ENCODE data around the gene NINL.
"Not testable (repeated sequence)": the region's sequence is repeated elsewhere in the genome, so short reads cannot be mapped to it uniquely, and the experiment has no call there.

The NINL gene

DNA sequence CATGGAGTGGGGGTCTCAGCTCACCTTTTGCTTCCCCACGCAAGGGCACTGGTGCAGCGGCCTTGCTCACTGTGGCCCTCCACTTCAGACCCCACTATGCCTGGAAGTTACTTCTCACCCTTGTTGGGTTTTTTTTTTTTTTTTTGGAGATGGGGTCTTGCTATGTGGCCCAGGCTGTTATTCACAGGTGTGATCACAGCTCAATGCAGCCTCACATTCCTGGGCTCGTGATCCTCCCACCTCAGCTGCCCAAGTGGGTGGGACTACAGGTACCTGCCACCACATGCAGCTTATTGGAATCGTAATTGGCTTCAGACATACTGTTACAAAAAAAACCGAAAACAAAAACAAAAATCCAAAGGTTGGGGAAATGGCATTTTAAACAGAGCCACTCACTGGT, 32.4 kb downstream of the NINL start:
- no peak for DNase-seq (ENCODE audit: low read depth in 2 of 2)

DNA sequence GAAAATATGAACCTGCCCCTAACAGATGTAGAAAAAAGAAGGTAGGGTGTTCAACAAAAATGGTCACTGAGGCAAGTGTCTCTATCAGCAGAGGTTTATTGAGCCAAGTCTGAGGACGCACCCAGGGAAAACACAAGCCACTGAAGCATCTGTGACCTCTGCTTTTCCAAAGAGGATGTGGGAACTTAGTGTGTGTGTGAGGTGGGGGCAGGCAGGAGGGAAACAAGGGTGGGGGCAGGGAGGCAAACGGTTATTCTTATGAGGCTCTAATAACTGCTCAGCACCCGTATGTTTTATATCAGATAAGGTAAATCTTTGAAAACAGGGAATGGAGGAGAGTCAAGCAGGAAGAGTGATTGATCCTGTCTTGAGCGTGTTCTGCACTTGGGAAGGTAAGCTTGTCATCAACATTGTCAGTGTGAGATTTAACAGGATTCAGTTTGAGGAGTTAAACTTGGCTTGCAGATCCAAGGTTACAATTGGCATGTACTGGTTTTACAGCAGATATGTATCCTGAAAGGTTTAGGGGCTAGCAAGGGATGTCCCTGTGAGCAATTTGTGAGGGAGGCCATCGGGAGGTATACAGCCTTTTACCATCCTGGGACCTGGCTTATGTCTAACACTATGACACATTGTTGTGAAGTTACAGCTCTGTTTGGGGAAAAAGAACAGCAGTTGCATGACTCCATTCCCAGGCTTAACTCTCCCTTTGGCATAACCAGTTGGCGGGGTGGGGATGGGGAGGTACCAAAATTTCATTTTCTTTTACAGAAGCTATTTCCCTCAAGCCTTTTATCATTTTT, 33.7 kb downstream of the NINL start:
- no peak for DNase-seq (ENCODE audit: low read depth in 2 of 2)

DNA sequence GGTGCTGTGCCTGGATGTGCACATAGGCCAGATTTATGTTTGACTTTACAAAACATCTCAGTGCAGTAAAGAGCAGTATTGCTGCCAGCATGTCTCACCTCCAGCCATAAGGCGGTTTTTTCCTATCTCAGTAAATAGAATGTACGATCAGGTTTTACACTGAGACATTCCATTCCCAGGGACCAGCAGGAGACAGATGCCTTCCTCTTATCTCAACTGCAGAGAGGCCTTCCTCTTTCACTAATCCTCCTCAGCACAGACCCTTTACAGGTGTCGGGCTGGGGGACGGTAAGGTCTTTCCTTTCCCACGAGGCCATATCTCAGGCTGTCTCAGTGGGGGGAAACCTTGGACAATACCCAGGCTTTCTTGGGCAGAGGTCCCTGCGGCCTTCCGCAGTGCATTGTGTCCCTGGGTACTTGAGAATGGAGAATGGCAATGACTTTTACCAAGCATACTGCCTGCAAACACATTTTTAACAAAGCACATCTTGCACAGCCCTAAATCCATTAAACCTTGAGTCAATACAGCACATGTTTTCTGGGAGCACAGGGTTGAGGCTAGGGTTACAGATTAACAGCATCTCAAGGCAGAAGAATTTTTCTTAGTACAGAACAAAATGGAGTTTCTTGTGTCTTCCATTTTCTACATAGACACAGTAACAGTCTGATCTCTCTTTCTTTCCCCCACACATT, 34.5 kb downstream of the NINL start:
- not testable (repeated sequence) for DNase-seq (ENCODE audit: low read depth in 2 of 2)

DNA sequence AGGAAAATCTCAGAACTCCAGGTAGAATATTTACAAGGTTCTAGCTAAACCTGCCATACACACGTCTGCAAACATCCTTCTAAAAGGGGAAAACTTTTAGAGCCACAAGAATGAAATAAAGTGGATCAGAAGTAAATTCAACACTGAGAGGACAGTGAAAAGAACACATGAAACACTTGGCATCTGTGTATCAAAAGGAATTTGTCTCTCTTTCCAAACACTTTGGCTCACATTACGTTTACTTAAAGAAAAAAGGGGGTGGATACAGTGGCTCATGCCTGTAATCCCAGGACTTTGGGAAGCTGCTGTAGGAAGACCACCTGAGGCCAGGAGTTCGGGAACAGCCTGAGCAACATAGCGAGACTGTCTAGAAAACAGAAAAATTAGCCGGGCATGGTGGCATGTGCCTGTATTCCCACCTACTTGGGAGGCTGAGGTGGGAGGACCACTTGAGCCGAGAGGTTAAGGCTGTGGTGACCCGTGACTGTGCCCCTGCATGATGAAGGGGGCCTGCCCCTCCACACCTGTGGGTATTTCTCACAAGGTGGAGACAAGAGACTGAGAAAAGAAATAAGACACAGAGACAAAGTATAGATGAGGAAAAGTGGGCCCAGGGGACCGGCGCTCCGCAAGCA, 35.4 kb downstream of the NINL start:
- no peak for DNase-seq (ENCODE audit: low read depth in 2 of 2)

DNA sequence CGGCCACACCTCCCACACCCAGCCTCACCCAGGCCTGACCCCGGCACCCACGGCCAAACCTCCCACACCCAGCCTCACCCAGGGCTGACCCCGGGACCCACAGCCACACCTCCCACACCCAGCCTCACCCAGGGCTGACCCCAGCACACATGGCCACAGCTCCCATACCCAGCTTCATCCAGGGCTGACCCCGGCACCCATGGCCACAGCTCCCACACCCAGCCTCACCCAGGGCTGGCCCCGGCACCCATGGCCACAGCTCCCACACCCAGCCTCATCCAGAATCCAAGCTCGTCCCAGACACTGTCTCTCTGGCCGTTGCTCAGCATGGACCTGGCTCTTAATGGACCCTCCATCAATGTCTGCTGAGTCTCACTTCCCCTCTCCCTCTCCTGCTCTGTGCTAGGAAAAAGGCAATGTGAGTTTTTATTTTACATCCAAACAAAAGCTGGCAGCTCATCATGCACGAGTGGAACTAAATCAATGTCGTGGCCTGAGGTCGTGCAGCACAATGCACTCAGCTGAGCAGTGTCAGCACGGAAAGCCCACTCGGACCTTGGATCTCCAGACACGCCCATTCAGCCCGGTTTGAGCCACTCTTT, 36.1 kb downstream of the NINL start:
- DNase-seq (ENCODE audit: low read depth in 2 of 2): no peak

DNA sequence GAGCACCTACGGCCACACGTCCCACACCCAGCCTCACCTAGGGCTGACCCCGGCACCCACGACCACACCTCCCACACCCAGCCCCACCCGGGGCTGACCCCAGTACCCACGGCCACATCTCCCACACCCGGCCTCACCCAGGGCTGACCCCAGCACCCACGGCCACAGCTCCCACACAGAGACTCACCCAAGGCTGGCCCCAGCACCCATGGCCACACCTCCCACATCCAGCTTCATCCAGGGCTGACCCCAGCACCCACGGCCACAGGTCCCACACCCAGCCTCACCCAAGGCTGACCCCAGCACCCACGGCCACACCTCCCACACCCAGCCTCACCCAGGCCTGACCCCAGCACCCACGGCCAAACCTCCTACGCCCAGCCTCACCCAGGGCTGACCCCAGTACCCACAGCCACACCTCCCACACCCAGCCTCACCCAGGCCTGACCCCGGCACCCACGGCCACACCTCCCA, 36.7 kb downstream of the NINL start:
- no peak for DNase-seq (ENCODE audit: low read depth in 2 of 2)

DNA sequence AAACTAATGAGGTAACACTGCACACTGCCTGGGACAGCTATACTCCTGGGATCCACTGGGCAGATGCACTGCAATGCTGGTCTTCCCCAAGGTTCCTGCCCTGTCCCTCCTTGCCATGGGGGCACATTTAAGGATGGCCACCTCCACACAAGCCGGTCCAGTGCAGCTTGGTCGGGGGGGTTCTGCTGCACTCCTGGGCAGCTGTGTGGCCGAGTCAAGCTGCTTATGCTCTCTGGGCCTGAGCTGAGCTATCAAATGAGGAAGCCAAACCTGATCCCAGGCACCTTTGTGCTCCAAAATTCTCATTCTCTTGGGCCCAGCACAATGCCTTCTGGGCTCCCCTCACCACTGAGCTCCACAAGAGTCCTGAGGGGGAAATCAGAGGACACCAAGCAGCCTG, 37.3 kb downstream of the NINL start:
- no peak for DNase-seq (ENCODE audit: low read depth in 2 of 2)

DNA sequence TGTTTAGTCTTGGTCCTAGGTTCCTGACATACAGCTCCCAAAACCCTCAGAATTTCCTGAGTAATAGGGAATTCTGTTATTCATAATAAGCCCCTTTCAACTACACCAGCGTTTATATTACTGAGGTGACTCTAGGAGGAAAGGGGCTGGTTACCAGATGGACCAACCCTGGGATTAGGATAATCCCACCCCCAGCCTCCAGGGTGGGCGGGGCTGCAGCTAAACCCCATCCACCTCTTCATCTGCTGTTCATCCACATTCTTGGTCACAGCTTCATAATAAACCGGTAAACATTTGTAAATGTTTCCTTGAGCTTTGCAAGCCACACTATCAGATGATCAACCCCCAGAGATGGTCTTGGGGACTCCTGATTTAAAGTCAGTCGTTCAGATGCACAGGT, 38.3 kb downstream of the NINL start:
- DNase-seq (ENCODE audit: low read depth in 2 of 2): no peak

DNA sequence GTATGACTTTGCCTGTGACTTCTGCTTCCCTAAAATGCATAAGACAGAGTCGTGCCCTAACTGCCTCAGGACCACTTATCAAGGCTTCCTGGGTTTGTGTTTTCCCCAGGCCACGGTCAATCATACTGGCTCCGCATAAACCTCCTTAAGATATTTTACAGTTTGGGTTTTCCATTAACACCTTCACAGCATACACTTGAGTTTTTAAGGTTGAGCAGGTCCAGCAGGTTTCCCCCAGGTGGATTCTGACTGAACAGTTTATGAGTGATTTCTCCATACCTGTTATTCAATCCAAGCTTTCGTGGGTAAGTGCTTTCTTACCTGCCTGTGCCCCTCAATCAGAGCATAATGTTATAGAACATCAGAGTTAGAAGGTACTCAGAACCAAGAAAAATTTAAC, 39.3 kb downstream of the NINL start:
- no peak for DNase-seq (ENCODE audit: low read depth in 2 of 2)

DNA sequence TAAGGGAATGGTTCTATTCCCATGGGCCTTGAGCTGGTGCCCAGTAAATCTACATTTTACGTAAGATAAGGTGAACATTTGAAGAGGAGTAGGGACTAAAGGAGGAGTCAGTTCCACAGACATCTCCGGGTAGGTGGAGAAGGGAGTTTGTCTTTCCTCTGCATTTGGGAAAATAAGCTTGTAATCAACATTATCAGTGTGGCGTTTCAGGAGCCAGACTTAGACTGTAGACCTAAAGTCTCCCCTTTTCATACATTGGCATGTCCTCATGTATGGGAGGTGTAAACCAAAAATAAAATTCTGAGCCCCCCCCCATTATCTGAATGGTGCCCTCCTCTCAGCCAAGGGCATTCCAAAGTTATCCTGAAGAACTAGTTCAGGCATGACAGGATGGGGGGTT, 40.2 kb downstream of the NINL start:
- DNase-seq (ENCODE audit: low read depth in 2 of 2): no peak

DNA sequence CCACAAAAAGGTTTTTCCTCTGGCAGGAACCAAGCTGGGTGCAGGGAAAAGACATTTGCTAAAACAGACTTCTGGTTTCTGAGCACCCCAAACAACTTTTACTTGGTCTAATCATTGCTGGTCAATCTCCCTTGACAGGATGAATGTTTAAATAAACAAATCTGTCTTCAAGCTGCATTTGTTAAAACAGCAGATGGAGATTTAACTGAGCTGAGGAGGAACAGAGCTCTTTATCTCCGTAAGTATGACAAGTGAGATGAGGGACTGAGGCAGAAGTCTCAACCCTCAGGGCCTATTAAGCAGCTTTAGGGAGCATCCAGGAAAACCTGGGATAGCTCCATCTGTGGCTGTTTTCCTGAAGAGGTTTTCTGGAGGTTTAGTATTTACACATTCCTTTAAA, 40.6 kb downstream of the NINL start:
- DNase-seq (ENCODE audit: low read depth in 2 of 2): no peak

DNA sequence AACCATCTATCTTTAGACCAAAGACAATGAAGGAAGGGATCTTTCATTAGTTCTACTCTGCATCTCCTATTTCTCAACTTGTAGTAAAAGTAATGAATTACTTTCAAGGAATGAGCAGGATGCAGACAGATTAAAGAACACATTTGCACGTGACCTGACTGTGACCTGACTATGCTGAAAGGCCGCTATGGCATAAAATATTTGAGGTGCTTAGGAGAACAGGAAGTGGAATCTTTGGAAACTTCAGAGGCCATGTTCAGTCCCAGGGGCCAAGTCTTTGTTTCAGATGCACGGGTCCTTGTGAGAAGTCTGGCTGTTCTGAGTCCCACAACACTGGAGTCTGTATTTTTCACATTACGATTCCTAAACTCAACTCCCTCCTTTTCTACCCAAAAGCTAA, 41.0 kb downstream of the NINL start:
- DNase-seq (ENCODE audit: low read depth in 2 of 2): no peak

DNA sequence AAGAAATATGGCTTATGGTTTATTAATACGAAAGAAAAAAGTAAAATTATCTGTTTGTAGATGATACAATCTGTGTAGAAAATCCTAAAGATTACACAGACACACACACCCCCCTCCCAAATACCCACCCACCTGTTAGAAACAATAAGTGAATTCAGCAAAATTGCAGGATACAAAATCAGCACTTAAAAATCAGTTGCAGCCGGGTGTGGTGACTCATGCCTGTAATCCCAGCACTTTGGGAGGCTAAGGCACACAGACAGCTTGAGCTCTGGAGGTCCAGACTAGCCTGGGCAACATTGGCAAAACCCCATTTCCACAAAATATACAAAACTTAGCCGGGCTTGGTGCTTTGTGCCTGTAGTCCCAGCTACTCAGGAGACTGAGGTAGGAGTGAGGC, 42.3 kb downstream of the NINL start:
- DNase-seq (ENCODE audit: low read depth in 2 of 2): no peak

DNA sequence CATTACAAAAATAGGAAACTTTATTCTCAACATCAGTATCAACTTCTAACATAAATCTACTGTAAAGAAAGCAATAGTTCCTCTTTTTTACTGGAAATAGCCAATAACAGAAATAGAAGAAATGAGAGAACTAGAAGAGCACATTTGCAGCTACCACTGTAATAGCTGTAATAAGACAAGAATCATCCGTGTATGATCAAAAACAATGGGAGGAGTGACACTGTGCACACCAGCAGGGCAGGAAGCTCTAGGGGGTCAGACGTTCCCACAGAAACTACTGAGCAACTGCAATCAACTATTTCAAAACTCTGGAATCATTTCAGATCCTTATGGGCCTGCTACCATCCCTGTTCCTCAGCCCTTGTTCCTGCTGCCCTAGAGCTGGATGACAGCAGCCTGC, 43.7 kb downstream of the NINL start:
- no peak for DNase-seq (ENCODE audit: low read depth in 2 of 2)

DNA sequence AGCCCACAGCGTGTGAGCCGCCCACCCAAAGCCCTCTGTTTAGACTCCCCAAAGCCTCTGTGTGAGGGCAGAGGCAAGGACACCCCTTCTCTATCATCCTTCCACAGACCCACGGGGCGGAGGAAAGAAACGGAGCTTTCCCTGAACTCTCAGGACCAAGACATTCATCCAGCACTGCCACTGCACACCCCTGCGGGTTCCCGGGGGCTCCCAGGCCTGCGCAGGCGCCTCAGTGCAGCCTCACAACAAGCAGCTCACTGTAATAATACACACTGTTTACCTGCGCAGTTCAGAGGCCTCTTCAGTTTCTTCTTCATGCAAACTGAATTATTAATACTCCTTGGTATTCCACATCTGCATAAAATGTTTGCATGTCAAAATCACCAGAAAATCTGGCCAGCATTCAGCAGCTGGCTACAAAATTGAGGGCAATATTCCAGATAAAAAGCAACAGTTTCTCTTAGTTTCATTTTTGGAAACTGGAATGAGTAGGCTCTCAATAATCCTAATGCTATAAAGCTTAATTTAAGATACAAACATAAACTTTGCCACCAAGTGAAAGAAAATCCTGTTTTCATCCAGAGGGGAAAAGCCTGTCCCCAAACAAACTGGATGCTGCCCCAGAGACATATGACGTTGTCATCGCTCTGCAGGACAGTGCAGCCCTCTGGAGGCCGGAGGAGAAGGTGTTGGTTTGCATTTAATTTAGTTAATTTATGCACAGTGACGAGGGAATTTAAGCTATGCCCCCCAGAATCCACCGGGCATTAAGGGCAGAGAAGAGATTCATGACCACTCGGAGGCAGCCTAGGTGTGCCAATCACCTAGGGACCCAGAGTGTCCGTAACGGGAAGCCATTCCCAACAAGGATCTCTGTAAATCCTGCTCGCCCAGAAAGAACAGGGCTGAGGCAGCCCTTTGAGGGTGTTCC, 45.3 kb downstream of the NINL start:
- no peak for DNase-seq (ENCODE audit: low read depth in 2 of 2)

DNA sequence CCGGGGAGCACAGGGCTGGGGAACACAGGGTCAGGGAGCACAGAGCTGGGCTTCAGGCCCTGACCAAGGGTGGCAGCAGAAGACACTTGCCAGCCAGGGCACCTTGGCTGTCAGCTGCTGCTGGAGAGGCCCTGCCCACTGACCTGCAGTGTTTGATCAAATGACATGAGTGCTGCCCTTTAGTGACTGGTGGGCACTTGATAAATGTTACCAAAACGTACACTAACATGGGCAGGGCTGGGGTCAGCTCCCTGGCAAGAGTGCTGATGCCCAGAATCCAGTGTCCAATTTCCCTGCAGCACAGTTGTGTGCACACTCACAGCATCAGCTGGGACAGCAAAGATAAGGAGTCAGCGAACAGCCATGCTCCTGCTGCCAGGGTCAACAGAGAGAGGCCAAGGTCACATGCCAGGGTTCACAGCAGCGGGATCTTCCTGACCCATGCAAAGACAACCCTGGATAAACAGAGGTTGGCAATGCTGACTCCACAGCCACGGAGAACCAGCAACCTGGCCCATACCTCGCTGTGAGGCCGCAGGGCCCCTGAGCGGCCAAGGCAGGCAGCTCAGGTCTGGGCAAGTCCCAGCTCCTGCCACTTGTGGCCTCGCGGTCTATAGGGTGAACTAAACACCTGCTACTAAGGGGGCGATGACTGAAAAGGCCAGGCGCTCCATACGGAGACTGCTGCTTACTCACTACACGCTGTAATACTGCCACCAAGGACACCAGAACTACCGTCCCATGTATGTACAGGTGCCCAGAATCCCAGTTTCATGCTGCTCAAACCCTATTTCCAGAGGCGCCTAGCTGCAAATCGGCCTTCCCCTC, 46.3 kb downstream of the NINL start:
- no peak for DNase-seq (ENCODE audit: low read depth in 2 of 2)

DNA sequence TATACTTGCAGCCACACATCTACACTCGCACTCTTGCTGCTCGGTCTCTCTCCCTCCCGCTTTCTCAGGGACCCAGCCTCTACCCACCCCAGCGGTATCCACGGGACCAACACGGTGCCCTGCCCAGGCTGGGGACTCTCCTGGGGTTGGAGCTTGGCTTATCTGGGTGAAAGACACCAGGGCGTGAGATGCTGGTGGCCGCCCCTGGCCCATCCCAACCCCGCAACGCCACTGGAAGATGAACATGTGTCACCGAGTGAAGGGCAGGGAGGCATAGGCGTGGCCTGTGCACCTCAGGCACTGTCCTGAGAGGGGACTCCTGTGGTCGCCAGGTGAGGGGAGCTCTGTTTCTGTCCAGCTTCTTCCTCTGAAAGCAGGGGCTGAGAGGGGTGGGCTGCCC, 47.4 kb downstream of the NINL start:
- no peak for DNase-seq (ENCODE audit: low read depth in 2 of 2)

DNA sequence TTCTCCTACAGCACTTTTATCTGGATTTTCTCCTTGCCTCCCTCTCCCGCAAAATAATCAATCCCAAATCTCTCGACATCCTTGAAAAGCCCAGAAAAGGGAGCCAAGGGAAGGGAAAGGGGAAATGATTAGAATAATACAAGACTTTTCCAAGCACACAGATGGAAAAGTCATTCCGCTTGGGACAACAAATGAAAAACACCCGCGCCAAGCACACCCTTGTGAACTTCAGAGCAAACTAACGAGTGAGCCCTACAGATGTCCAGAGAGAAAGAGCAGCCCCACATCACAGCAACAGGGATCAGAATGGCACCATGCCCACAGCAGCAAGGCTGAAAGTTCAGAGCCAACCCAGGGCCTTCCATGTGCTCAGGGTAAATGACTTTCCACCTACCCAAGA, 49.6 kb downstream of the NINL start:
- DNase-seq (ENCODE audit: low read depth in 2 of 2): no peak

DNA sequence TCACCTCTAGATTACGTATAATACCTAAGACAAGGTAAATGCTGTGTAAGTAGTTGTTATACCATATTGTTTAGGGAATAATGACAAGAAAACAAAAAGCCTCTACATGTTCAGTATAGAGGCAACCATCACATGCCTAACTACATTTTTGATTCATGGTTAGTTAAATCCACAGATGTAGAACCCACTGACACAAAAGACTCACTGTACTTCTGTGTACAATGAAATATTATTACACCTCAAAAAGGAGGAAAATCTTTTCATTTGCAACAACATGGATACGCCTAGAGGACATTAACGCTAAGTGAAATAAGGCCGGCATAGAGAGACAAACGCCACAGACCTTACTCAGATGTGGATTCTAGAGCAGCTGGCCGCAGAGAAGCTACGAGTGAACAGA, 50.5 kb downstream of the NINL start:
- no peak for DNase-seq (ENCODE audit: low read depth in 2 of 2)

DNA sequence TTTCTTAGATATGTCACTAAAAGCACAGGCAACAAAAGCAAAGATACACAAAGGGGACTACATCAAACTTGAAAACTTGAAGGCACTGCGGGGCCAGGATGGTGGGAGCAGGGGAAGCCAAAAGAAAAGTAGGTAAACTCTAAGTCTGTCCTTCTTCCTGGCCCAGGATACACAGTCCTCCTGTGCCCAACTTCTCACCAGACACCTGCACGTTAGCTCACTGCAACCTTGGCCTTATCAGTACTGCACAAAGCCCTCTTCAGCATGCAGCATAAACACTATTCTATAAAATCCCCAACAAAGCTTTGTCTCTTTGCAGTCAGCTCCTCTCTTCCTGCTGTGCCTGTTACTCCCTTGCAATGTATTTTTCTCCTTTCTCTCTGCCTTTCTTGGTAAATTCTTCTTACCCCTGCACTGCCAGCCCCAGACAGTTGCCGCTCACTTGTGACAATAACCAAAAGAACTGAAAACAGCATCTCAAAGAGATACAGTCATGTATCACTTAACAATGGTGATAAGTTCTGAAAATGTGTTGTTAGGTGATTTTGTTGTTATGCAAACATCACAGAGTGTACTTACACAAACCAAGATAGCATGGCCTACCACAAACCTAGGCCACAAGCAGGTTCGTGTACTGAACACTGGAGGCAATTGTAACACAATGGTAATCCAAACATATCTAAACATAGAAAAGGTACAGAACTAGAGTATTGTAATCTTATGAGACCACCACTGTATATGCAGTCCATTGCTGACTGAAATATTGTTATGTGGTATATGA, 51.2 kb downstream of the NINL start:
- DNase-seq (ENCODE audit: low read depth in 2 of 2): no peak

Data from fibroblast of skin of left quadriceps (primary cell).